ENCODE measurements around the gene ATP2A3. TPM values are rescaled to one million over a fixed set of nuclear protein-coding genes. Genes with fewer than 3 reads are reported as not detected.

Gene ATP2A3
- polyA plus RNA-seq, 2 donors, result 5.8 to 7.8 TPM

DNA sequence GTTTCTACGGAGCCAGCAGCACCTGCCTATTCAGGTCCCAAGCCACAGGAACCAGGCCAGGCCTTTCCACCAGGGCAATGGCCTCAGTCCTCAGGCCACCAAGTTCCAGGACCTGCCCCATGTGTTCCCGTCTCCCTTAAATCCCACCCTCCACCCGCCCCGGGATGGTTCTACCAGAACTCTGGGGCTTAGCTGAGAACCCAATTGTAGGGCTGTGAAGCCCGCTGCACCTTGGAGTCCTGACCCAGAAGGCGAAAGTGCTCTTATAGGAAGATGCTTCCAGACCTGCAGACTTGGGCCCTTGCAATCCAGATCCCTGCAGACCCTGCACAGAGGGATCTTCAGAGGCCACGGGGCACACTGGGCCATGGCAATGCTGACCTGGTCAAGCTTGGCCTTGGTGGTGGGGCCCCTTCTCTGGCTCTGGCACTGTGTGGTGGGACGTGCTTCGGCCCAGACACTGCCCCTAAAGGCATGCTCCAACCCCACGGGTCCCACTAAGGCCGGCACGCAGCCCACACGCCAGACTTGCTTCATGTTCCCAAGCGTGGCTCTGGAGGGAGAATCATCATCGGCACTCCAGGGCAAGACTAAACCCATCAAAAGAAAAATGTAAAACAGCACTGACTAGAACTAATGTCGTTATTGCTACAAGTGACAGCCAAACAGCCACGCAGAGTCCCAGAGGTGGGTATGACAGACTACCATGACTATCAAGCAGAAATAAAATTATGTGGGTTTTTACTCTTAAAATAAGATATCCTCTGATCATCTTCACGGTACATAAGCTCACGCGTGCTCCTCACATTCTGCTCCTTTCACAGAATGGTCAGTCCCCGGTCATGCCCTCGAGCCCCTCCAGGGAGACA lies 41.3 kb upstream of the ATP2A3 start:
- H3K4me1 ChIP-seq (ENCODE audit: control insufficient read depth in 2 of 2, insufficient read depth in 2 of 2, low read length in 1 of 2), result peaks cover 0 to 5% of the 10 kb centered on the region in 2 donors
- no peaks in the 10 kb centered on the region for H3K27me3 ChIP-seq (ENCODE audit: control insufficient read depth in 1 of 2, insufficient read depth in 2 of 2, low read length in 2 of 2)
- H3K27ac ChIP-seq (ENCODE audit: low read depth in 2 of 2, low read length in 1 of 2), result no peak overlapping the region
- H3K9me3 ChIP-seq (ENCODE audit: control insufficient read depth in 2 of 2, insufficient read depth in 1 of 2, low read depth in 1 of 2, low read length in 1 of 2), result no peaks in the 10 kb centered on the region
- 85 to 89% methylated on average over 22 of the region's 22 CpGs for WGBS, 2 donors
- peaks cover 16 to 34% of the 10 kb centered on the region in 2 donors for H3K36me3 ChIP-seq (ENCODE audit: control insufficient read depth in 2 of 2, insufficient read depth in 2 of 2, low read length in 1 of 2)
- H3K4me3 ChIP-seq (ENCODE audit: low read depth in 1 of 2, low read length in 2 of 2), result no peak overlapping the region

DNA sequence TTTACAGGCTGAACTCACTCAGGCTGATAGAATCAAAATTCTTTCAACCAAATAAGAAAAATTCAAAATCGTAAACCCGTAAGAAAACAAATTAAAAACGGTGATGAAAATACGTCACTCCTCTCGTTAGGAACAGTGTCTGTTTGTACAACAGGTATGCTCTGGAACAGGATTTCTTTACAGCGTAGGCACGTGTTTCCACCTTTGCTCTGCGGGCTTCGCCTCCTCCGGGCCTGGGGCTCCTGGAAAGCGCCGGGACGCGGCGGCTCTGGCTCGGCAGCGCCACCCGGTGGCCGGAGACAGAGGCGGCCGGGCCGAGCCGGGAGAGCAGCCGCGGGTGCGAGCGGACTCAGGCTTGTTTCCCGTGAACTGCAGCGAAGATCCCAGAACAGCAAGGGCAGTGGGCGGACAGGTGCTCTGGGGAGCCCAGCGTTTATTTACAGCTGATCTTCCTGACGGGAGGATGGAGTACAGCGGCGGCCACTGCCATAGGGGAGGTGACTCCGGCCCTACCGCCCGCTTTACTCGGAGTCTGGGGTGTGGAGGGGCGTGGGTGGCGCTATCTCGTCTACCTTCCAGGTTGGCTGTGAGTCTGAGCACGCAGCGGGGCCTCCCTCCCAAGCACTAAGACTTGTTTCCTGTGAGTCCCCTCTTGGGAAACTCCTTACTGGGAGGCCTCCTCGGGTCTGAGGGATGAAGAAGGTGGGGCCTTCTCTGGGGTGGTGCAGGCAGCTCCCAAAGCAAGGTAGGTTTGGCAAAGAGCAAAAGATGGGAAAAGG lies 40.5 kb upstream of the ATP2A3 start:
- no peaks in the 10 kb centered on the region for H3K9me3 ChIP-seq (ENCODE audit: control insufficient read depth in 2 of 2, insufficient read depth in 1 of 2, low read depth in 1 of 2, low read length in 1 of 2)
- 25 to 26% methylated on average over 44 of the region's 44 CpGs for WGBS, 2 donors
- peaks cover 16 to 33% of the 10 kb centered on the region in 2 donors for H3K36me3 ChIP-seq (ENCODE audit: control insufficient read depth in 2 of 2, insufficient read depth in 2 of 2, low read length in 1 of 2)
- no peak overlapping the region for H3K27ac ChIP-seq (ENCODE audit: low read depth in 2 of 2, low read length in 1 of 2)
- H3K4me3 ChIP-seq (ENCODE audit: low read depth in 1 of 2, low read length in 2 of 2), result no peak overlapping the region
- H3K4me1 ChIP-seq (ENCODE audit: control insufficient read depth in 2 of 2, insufficient read depth in 2 of 2, low read length in 1 of 2), result peaks cover 0 to 5% of the 10 kb centered on the region in 2 donors
- no peaks in the 10 kb centered on the region for H3K27me3 ChIP-seq (ENCODE audit: control insufficient read depth in 1 of 2, insufficient read depth in 2 of 2, low read length in 2 of 2)

DNA sequence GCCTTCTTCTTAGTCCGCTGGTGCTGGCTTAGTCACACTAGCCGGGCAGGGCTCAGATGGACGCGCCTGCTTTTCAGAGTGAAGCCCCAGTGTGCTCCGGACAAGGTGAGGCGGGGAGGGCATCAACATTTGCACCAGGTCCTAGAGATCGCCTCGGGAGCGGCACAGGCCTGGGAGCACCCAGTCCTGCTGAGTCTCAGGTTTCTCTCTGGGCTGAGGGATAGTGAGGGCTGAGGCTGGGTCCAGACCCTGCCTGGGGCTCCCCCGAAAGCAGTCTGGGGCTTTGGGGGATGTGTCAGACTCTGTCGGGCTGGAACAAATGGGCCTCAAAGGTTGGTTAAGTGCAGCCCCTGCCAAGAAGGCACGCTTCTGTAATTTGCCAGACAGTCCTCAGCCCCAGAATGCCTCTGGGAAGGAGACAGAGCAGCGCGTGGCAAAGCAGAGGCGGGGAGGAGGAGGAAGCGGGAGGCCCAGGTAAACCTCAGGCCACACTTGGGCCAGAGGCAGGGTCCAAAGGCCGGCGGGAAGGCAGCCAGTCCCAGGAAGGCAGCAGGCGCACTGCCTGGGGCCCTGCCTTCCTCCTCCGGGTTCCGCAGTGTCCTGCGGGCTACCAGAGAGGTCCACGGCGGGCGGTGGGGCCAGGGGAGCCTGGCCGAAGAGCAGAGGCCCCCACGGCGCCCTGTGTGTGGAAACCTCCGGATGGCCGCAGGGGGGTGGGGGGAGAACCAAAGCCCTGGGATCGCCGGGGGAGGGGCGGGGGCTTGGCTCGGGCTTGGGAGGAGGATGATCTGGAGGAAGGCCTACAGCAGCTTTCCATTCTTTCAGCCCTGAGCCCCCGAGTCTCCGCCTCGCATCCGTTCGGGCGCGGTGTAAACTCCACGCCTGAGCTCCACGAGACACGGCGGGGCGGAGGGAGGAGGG lies 39.5 kb upstream of the ATP2A3 start:
- no peak overlapping the region for H3K27ac ChIP-seq (ENCODE audit: low read depth in 2 of 2, low read length in 1 of 2)
- 78% methylated on average over 40 to 46 of the region's 46 CpGs for WGBS, 2 donors

DNA sequence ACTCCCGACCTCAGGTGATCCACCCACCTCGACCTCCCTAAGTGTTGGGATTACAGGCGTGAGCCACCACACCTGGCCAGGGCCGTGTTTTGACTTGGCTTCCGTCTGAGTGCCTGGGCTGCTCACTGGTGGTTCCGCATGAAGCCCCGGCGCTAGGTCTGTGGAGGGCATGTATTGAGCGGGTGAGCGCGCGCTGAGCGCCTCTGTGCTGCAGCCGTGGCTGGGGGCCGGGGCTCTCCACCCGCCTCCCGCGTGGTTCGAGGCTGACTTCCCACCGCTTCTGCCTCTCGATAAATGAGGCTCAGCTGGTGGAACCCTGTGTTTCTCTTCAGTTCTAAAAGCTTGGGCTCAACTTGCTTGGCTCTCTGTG lies 38.9 kb upstream of the ATP2A3 start:
- peaks cover 0 to 5% of the 10 kb centered on the region in 2 donors for H3K4me1 ChIP-seq (ENCODE audit: control insufficient read depth in 2 of 2, insufficient read depth in 2 of 2, low read length in 1 of 2)
- WGBS, 2 donors, result 90% methylated on average over 21 of the region's 21 CpGs
- H3K4me3 ChIP-seq (ENCODE audit: low read depth in 1 of 2, low read length in 2 of 2), result no peak overlapping the region
- peaks cover 16 to 22% of the 10 kb centered on the region in 2 donors for H3K36me3 ChIP-seq (ENCODE audit: control insufficient read depth in 2 of 2, insufficient read depth in 2 of 2, low read length in 1 of 2)
- no peaks in the 10 kb centered on the region for H3K27me3 ChIP-seq (ENCODE audit: control insufficient read depth in 1 of 2, insufficient read depth in 2 of 2, low read length in 2 of 2)
- H3K27ac ChIP-seq (ENCODE audit: low read depth in 2 of 2, low read length in 1 of 2), result no peak overlapping the region
- H3K9me3 ChIP-seq (ENCODE audit: control insufficient read depth in 2 of 2, insufficient read depth in 1 of 2, low read depth in 1 of 2, low read length in 1 of 2), result no peaks in the 10 kb centered on the region

More for the DNA sequence above, 39.5 kb upstream of the ATP2A3 start:
- Histone ChIP-seq H3K9me3 (ENCODE audit: control insufficient read depth in 2 of 2, insufficient read depth in 1 of 2, low read depth in 1 of 2, low read length in 1 of 2) (no peaks in the 10 kb centered on the region), H3K4me1 (ENCODE audit: control insufficient read depth in 2 of 2, insufficient read depth in 2 of 2, low read length in 1 of 2) (peaks cover 0 to 5% of the 10 kb centered on the region in 2 donors), H3K27me3 (ENCODE audit: control insufficient read depth in 1 of 2, insufficient read depth in 2 of 2, low read length in 2 of 2) (no peaks in the 10 kb centered on the region), H3K4me3 (ENCODE audit: low read depth in 1 of 2, low read length in 2 of 2) (no peak overlapping the region), H3K36me3 (ENCODE audit: control insufficient read depth in 2 of 2, insufficient read depth in 2 of 2, low read length in 1 of 2) (peaks cover 16 to 25% of the 10 kb centered on the region in 2 donors)

DNA sequence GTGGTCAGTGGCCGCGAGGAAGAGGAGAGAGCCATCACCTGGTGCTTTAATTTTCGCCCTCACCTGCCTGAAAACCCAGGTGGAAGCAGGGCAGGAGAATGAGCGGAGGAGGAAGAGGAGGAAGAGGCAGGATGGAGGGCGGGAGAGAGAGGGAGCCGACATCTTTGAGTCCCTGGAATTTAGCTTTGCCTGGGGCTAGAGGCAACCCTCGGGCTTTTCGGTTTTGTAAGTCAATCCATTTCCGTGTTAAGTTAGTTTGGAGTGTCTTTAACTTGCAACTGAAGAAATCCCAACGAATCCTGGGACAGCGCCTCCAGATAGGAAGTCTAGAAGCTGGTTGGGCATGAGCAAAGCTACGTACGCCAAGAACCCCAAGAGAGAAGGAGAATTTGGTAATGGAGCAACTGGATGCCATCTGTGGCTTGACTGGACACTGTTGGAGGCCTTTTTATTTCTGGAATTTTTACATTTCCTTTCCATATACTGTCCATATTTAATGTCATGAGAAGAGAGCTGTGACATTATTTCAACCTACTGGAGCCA lies 36.9 kb upstream of the ATP2A3 start:
- Histone ChIP-seq H3K36me3 (ENCODE audit: control insufficient read depth in 2 of 2, insufficient read depth in 2 of 2, low read length in 1 of 2) (peaks cover 2 to 7% of the 10 kb centered on the region in 2 donors), H3K4me1 (ENCODE audit: control insufficient read depth in 2 of 2, insufficient read depth in 2 of 2, low read length in 1 of 2) (peaks cover 0 to 5% of the 10 kb centered on the region in 2 donors), H3K27ac (ENCODE audit: low read depth in 2 of 2, low read length in 1 of 2) (no peak overlapping the region), H3K4me3 (ENCODE audit: low read depth in 1 of 2, low read length in 2 of 2) (no peak overlapping the region), H3K27me3 (ENCODE audit: control insufficient read depth in 1 of 2, insufficient read depth in 2 of 2, low read length in 2 of 2) (no peaks in the 10 kb centered on the region), H3K9me3 (ENCODE audit: control insufficient read depth in 2 of 2, insufficient read depth in 1 of 2, low read depth in 1 of 2, low read length in 1 of 2) (no peaks in the 10 kb centered on the region)
- WGBS, 2 donors, result 71 to 75% methylated on average over 13 of the region's 13 CpGs

DNA sequence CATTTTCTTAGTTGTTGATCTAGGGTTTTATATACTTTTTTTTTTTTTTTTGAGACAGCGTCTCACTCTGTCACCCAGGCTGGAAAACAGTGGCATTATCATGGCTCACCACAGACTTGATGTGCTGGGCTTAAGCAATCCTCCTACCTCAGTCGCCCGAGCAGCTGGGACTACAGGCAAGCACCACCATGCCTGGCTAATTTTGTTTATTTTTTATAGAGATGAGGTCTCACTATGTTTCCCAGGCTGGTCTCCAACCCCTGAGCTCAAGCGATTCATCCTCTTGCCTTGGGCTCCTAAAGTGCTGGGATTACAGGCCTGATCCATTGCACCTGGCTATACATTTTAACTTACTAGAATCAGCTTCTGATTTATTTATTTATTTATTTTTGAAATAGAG lies 34.2 kb upstream of the ATP2A3 start:
- H3K4me1 ChIP-seq (ENCODE audit: control insufficient read depth in 2 of 2, insufficient read depth in 2 of 2, low read length in 1 of 2), result no peaks in the 10 kb centered on the region
- no peak overlapping the region for H3K4me3 ChIP-seq (ENCODE audit: low read depth in 1 of 2, low read length in 2 of 2)
- no peak overlapping the region for H3K27ac ChIP-seq (ENCODE audit: low read depth in 2 of 2, low read length in 1 of 2)
- WGBS, 2 donors, result 92 to 97% methylated on average over 4 of the region's 4 CpGs
- no peaks in the 10 kb centered on the region for H3K27me3 ChIP-seq (ENCODE audit: control insufficient read depth in 1 of 2, insufficient read depth in 2 of 2, low read length in 2 of 2)
- no peaks in the 10 kb centered on the region for H3K36me3 ChIP-seq (ENCODE audit: control insufficient read depth in 2 of 2, insufficient read depth in 2 of 2, low read length in 1 of 2)
- no peaks in the 10 kb centered on the region for H3K9me3 ChIP-seq (ENCODE audit: control insufficient read depth in 2 of 2, insufficient read depth in 1 of 2, low read depth in 1 of 2, low read length in 1 of 2)

DNA sequence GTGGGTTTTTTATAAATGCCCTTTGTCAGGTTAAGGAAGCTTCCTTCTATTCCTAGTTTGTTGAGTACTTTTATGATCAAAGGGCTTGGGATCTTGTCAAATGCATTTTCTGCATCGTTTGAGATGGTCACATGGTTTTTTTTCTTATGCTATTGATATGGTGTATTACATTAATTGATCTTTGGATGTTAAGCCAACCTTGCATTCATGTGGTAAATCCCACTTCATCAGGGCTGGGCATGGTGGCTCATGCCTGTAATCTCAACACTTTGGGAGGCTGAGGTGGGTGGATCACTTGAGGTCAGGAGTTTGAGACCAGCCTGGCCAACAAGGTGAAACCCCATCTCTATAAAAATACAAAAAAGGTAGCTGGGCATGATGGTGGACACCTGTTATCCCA lies 30.8 kb upstream of the ATP2A3 start:
- H3K27ac ChIP-seq (ENCODE audit: low read depth in 2 of 2, low read length in 1 of 2), result no peak overlapping the region
- H3K9me3 ChIP-seq (ENCODE audit: control insufficient read depth in 2 of 2, insufficient read depth in 1 of 2, low read depth in 1 of 2, low read length in 1 of 2), result no peaks in the 10 kb centered on the region
- no peaks in the 10 kb centered on the region for H3K27me3 ChIP-seq (ENCODE audit: control insufficient read depth in 1 of 2, insufficient read depth in 2 of 2, low read length in 2 of 2)
- H3K4me1 ChIP-seq (ENCODE audit: control insufficient read depth in 2 of 2, insufficient read depth in 2 of 2, low read length in 1 of 2), result no peaks in the 10 kb centered on the region
- no peaks in the 10 kb centered on the region for H3K36me3 ChIP-seq (ENCODE audit: control insufficient read depth in 2 of 2, insufficient read depth in 2 of 2, low read length in 1 of 2)
- WGBS, 2 donors, result 40 to 44% methylated on average over 1 of the region's 1 CpG
- H3K4me3 ChIP-seq (ENCODE audit: low read depth in 1 of 2, low read length in 2 of 2), result no peak overlapping the region

DNA sequence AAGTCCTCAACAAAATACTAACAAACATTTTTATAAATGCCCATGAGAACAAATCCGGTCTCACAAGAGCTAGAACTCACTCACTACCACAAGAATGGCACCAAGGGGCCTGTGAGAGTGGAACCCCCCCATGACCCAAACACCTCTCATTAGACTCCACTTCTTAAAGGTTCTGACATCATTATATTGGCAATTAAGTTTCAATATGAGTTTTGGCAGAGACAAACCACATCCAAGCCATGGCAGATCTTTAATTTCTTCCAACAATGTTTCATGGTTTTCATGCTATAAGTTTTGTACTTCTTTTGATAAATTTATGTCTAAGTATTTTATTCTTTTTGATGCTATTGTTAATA lies 30.0 kb upstream of the ATP2A3 start:
- Histone ChIP-seq H3K9me3 (ENCODE audit: control insufficient read depth in 2 of 2, insufficient read depth in 1 of 2, low read depth in 1 of 2, low read length in 1 of 2) (no peaks in the 10 kb centered on the region), H3K36me3 (ENCODE audit: control insufficient read depth in 2 of 2, insufficient read depth in 2 of 2, low read length in 1 of 2) (no peaks in the 10 kb centered on the region), H3K4me1 (ENCODE audit: control insufficient read depth in 2 of 2, insufficient read depth in 2 of 2, low read length in 1 of 2) (no peaks in the 10 kb centered on the region), H3K27me3 (ENCODE audit: control insufficient read depth in 1 of 2, insufficient read depth in 2 of 2, low read length in 2 of 2) (no peaks in the 10 kb centered on the region), H3K4me3 (ENCODE audit: low read depth in 1 of 2, low read length in 2 of 2) (no peak overlapping the region), H3K27ac (ENCODE audit: low read depth in 2 of 2, low read length in 1 of 2) (no peak overlapping the region)
- 58 to 82% methylated on average over 1 of the region's 1 CpG for WGBS, 2 donors

All from esophagus (tissue), 2 donors.